ENCODE data around the gene HARS1. TPM values are rescaled to one million over a fixed set of nuclear protein-coding genes. Genes with fewer than 3 reads are reported as not detected.

Gene HARS1
- polyA plus RNA-seq, 1 donor (not counting 4 experiments of a cell fraction or from before 2014, with no cell fraction given): 87.8 TPM

DNA sequence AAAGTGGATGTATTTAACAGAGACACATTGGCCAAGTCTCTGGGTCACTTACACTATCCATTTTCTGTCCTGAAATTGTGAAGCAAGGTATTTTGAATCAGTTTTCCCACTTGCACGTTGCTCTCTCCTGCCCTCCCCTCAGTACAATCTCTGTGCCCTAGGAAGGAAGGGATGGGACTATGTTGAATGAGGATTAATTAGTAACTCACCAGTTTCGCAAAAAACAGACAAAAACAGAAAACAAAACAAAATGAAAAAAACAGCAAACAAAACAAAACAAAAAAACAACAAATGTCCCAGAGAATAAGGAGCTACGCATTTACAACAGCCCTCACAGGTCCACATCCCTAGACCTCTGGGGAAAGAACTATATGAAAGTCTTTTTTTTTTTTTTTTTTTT, 57.1 kb downstream of the HARS1 start:
- Histone ChIP-seq H3K27ac (ENCODE audit: control insufficient read depth, insufficient read depth, low read length) (no peak overlapping the region), H3K4me2 (ENCODE audit: control insufficient read depth, extremely low read depth, insufficient read depth, low read depth, low read length) (no peak overlapping the region), H2AFZ (ENCODE audit: control insufficient read depth, low read length) (no peak overlapping the region), H3K4me3 (ENCODE audit: control insufficient read depth in 2 of 3, extremely low read depth in 1 of 3, insufficient read depth in 2 of 3, low read depth in 1 of 3, low read length in 3 of 3) (no peak overlapping the region), H3K36me3 (ENCODE audit: control insufficient read depth in 2 of 2, extremely low read depth in 1 of 2, insufficient read depth in 2 of 2, low read length in 2 of 2) (no peaks in the 10 kb centered on the region), H3K9me1 (ENCODE audit: control insufficient read depth, extremely low read depth, insufficient read depth, low read length) (no peaks in the 10 kb centered on the region), H4K20me1 (ENCODE audit: control insufficient read depth, extremely low read depth, insufficient read depth, low read length) (no peaks in the 10 kb centered on the region), H3K27me3 (ENCODE audit: control insufficient read depth, extremely low read depth, insufficient read depth, low read length) (peaks cover 7% of the 10 kb centered on the region), H3K4me1 (ENCODE audit: control insufficient read depth, extremely low read depth, insufficient read depth, low read length) (peaks cover 18% of the 10 kb centered on the region), H3K9me3 (ENCODE audit: control insufficient read depth, low read depth, low read length) (no peaks in the 10 kb centered on the region), H3K79me2 (ENCODE audit: control insufficient read depth, insufficient read depth, low read length) (no peaks in the 10 kb centered on the region), H3K9ac (ENCODE audit: control insufficient read depth, extremely low read depth, insufficient read depth, low read length) (no peak overlapping the region)
- DNase-seq (ENCODE audit: low read depth, low spot score) (no peak), FAIRE-seq (no peak)
- TF ChIP-seq, protein P1, sequence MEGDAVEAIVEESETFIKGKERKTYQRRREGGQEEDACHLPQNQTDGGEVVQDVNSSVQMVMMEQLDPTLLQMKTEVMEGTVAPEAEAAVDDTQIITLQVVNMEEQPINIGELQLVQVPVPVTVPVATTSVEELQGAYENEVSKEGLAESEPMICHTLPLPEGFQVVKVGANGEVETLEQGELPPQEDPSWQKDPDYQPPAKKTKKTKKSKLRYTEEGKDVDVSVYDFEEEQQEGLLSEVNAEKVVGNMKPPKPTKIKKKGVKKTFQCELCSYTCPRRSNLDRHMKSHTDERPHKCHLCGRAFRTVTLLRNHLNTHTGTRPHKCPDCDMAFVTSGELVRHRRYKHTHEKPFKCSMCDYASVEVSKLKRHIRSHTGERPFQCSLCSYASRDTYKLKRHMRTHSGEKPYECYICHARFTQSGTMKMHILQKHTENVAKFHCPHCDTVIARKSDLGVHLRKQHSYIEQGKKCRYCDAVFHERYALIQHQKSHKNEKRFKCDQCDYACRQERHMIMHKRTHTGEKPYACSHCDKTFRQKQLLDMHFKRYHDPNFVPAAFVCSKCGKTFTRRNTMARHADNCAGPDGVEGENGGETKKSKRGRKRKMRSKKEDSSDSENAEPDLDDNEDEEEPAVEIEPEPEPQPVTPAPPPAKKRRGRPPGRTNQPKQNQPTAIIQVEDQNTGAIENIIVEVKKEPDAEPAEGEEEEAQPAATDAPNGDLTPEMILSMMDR (optimal IDR thresholded peaks at IDR 0.05 in 1 of 3, IDR thresholded peaks at IDR 0.05 in 1 of 3, conservative IDR thresholded peaks at IDR 0.05 in 1 of 3; ENCODE audit: extremely low read depth in 1 of 3, insufficient read depth in 2 of 3, low read length in 3 of 3): no peak
- TF ChIP-seq EZH2 (IDR thresholded peaks at IDR 0.05; ENCODE audit: low read length): no peak
- dilution Hi-C loops (cut with MboI; ENCODE audit: extremely low pct_ligation_motif_present, low sequenced_read_pairs): no loop called here

DNA sequence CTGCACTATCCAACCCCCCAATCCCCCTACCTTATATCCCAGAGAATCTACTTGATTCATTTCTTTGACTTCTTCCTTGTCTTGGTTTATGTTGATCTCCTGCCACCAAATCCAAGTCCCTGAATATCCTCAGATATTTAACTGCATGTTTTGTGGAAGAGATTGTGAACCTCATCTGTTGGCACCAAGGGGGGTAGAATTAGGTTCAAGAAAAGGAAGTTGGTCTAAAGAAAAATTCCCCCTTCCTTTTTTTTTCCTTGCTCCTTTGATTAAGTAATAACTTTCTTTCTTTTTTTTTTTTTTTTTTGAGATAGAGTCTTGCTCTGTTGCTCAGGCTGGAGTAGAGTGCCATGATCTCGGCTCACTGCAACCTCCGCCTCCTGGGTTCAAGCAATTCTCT, 57.7 kb downstream of the HARS1 start:
- Histone ChIP-seq H3K27me3 (ENCODE audit: control insufficient read depth, extremely low read depth, insufficient read depth, low read length) (peaks cover 7% of the 10 kb centered on the region), H3K9me3 (ENCODE audit: control insufficient read depth, low read depth, low read length) (no peaks in the 10 kb centered on the region), H3K27ac (ENCODE audit: control insufficient read depth, insufficient read depth, low read length) (no peak overlapping the region), H3K9me1 (ENCODE audit: control insufficient read depth, extremely low read depth, insufficient read depth, low read length) (no peaks in the 10 kb centered on the region), H3K9ac (ENCODE audit: control insufficient read depth, extremely low read depth, insufficient read depth, low read length) (no peak overlapping the region), H4K20me1 (ENCODE audit: control insufficient read depth, extremely low read depth, insufficient read depth, low read length) (no peaks in the 10 kb centered on the region), H2AFZ (ENCODE audit: control insufficient read depth, low read length) (no peak overlapping the region), H3K4me3 (ENCODE audit: control insufficient read depth in 2 of 3, extremely low read depth in 1 of 3, insufficient read depth in 2 of 3, low read depth in 1 of 3, low read length in 3 of 3) (no peak overlapping the region), H3K4me2 (ENCODE audit: control insufficient read depth, extremely low read depth, insufficient read depth, low read depth, low read length) (peak overlapping the region; percentile 94), H3K4me1 (ENCODE audit: control insufficient read depth, extremely low read depth, insufficient read depth, low read length) (peaks cover 21% of the 10 kb centered on the region), H3K79me2 (ENCODE audit: control insufficient read depth, insufficient read depth, low read length) (no peaks in the 10 kb centered on the region), H3K36me3 (ENCODE audit: control insufficient read depth in 2 of 2, extremely low read depth in 1 of 2, insufficient read depth in 2 of 2, low read length in 2 of 2) (no peaks in the 10 kb centered on the region)
- no peak for DNase-seq (ENCODE audit: low read depth, low spot score)
- dilution Hi-C loops (cut with MboI; ENCODE audit: extremely low pct_ligation_motif_present, low sequenced_read_pairs): no loop called here
- FAIRE-seq: no peak
- no peak for TF ChIP-seq EZH2 (IDR thresholded peaks at IDR 0.05; ENCODE audit: low read length)
- TF ChIP-seq, protein P1 (optimal IDR thresholded peaks at IDR 0.05 in 1 of 3, IDR thresholded peaks at IDR 0.05 in 1 of 3, conservative IDR thresholded peaks at IDR 0.05 in 1 of 3; ENCODE audit: extremely low read depth in 1 of 3, insufficient read depth in 2 of 3, low read length in 3 of 3): no peak

All from keratinocyte (primary cell).